H1 (cell line): ENCODE measurements around the gene CRHR2. TPM values are rescaled to one million over a fixed set of nuclear protein-coding genes. Genes with fewer than 3 reads are reported as not detected.

Experiments
- CTCF ChIA-PET: fragments of 300-600 bp; sonication (Branson Sonifier 250); formaldehyde crosslinking; loops from one replicate; lab custom pipeline; 2021; ENCODE audit not compliant: partially characterized antibody; lab: Charles Lee
- POLR2A ChIA-PET: fragments of 300-600 bp; sonication (Branson Sonifier 250); formaldehyde crosslinking; loops from one replicate; lab custom pipeline; 2021; ENCODE audit warnings: inconsistent platforms; ENCODE audit not compliant: partially characterized antibody; lab: Charles Lee
- DNase-seq, 2 experiments: peaks; one replicate each; pipeline versions ENCODE4 v3.0.0 to v3.0.0-alpha.2; 2010 to 2022; ENCODE audit warnings: low spot score in 2 of 2, low read depth in 1 of 2, mixed read lengths in 1 of 2
- FAIRE-seq: peaks from 2 replicates; lab custom pipeline; 2011; peaks lifted over from hg19 to GRCh38; lab: Jason Lieb, UNC
- H2AFZ ChIP-seq: 2 replicates; pipeline ENCODE4 v1.8.1; 2012; ENCODE audit warnings: low read length, inconsistent platforms
- H2AK5ac ChIP-seq: 2 replicates; pipeline ENCODE4 v1.6.1; 2013; ENCODE audit warnings: low read depth, low read length
- H2BK120ac ChIP-seq: replicated peaks from 2 replicates; pipeline ENCODE3; 2013; ENCODE audit warnings: low read depth, low read length, inconsistent platforms
- H2BK12ac ChIP-seq: 2 replicates; pipeline ENCODE4 v1.6.1; 2013; ENCODE audit warnings: low read depth, low read length
- H2BK15ac ChIP-seq: 2 replicates; pipeline ENCODE4 v1.6.1; 2013; ENCODE audit warnings: low read length
- H2BK20ac ChIP-seq: 2 replicates; pipeline ENCODE4 v1.6.1; 2013; ENCODE audit warnings: low read length
- H2BK5ac ChIP-seq: 2 replicates; pipeline ENCODE4 v1.6.1; 2013; ENCODE audit warnings: low read depth, low read length
- H3K14ac ChIP-seq: 2 replicates; pipeline ENCODE4 v1.6.1; 2013; ENCODE audit warnings: inconsistent platforms; ENCODE audit not compliant: insufficient read length
- H3K18ac ChIP-seq: 2 replicates; pipeline ENCODE4 v1.6.1; 2013; ENCODE audit warnings: low read length; ENCODE audit errors: extremely low read depth
- H3K23ac ChIP-seq: 2 replicates; pipeline ENCODE4 v1.6.1; 2013; ENCODE audit warnings: inconsistent platforms; ENCODE audit not compliant: insufficient read length
- H3K23me2 ChIP-seq: 2 replicates; pipeline ENCODE4 v1.6.1; 2013; ENCODE audit warnings: low read depth, low read length
- H3K27ac ChIP-seq: 2 replicates; pipeline ENCODE4 v1.6.1; 2011; ENCODE audit warnings: low read depth, low read length, inconsistent platforms
- H3K27me3 ChIP-seq, 4 experiments: replicated peaks in 1 of 4; 1 replicate in 1 of 4; 2 replicates in 3 of 4; pipeline versions ENCODE4 v1.6.1 to v1.8.1; 2011 to 2013; ENCODE audit warnings: low read length in 3 of 4, mild to moderate bottlenecking in 3 of 4, inconsistent platforms in 2 of 4, mixed read lengths in 2 of 4, moderate library complexity in 1 of 4; ENCODE audit not compliant: control insufficient read depth in 3 of 4, insufficient read depth in 3 of 4; ENCODE audit errors: extremely low read depth in 1 of 4
- H3K36me3 ChIP-seq, 4 experiments: 2 replicates each; pipeline versions ENCODE4 v1.6.1 to v1.8.1; 2011 to 2013; ENCODE audit warnings: mild to moderate bottlenecking in 4 of 4, low read length in 3 of 4, moderate library complexity in 2 of 4, control low read depth in 1 of 4, inconsistent platforms in 1 of 4; ENCODE audit not compliant: insufficient read depth in 4 of 4, control insufficient read depth in 2 of 4
- H3K4ac ChIP-seq: replicated peaks from 2 replicates; pipeline ENCODE3; 2013; ENCODE audit warnings: low read length, low read depth, mixed read lengths, inconsistent platforms; ENCODE audit not compliant: insufficient read length
- H3K4me1 ChIP-seq, 4 experiments: replicated peaks in 1 of 4; 1 replicate in 1 of 4; 2 replicates in 3 of 4; pipeline versions ENCODE4 v1.6.1 to v1.8.1; 2011 to 2013; ENCODE audit warnings: low read length in 3 of 4, inconsistent platforms in 2 of 4, mixed read lengths in 1 of 4; ENCODE audit not compliant: insufficient read depth in 4 of 4, control insufficient read depth in 3 of 4
- H3K4me2 ChIP-seq, 2 experiments: 2 replicates each; pipeline versions ENCODE4 v1.6.1 to v1.8.1; 2011 to 2013; ENCODE audit warnings: low read depth in 2 of 2, low read length in 2 of 2, control low read depth in 1 of 2, inconsistent platforms in 1 of 2, mild to moderate bottlenecking in 1 of 2; ENCODE audit not compliant: insufficient read depth in 1 of 2
- H3K4me3 ChIP-seq, 4 experiments: fragments of 200-600, 300-600 bp in 1 of 4; sonication (generic), shearing (Covaris generic), sonication (Bioruptor Twin) in 1 of 4; 2 replicates each; pipeline versions ENCODE4 v1.5.1 to v1.8.1; 2011 to 2016; ENCODE audit warnings: low read length in 4 of 4, low read depth in 3 of 4, control low read depth in 2 of 4, inconsistent platforms in 2 of 4, mild to moderate bottlenecking in 2 of 4, mixed read lengths in 1 of 4, moderate library complexity in 1 of 4; ENCODE audit not compliant: insufficient read depth in 2 of 4; ENCODE audit errors: extremely low read depth in 1 of 4
- H3K56ac ChIP-seq: replicated peaks from 2 replicates; pipeline ENCODE3; 2013; ENCODE audit warnings: low read depth, mild to moderate bottlenecking, mixed read lengths, low read length, inconsistent platforms; ENCODE audit not compliant: insufficient read length
- H3K79me1 ChIP-seq: 2 replicates; pipeline ENCODE4 v1.6.1; 2013; ENCODE audit warnings: low read depth, low read length, control low read depth
- H3K79me2 ChIP-seq, 2 experiments: 2 replicates each; pipeline versions ENCODE4 v1.6.1 to v1.8.1; 2012 to 2013; ENCODE audit warnings: low read length in 2 of 2, mild to moderate bottlenecking in 2 of 2, inconsistent platforms in 1 of 2; ENCODE audit not compliant: insufficient read depth in 2 of 2, control insufficient read depth in 1 of 2
- H3K9ac ChIP-seq, 4 experiments: replicated peaks in 1 of 4; 1 replicate in 1 of 4; 2 replicates in 3 of 4; pipeline versions ENCODE4 v1.6.1 to v1.8.1; 2011 to 2013; ENCODE audit warnings: low read depth in 3 of 4, low read length in 3 of 4, control low read depth in 2 of 4, mild to moderate bottlenecking in 2 of 4, moderate library complexity in 2 of 4, inconsistent platforms in 1 of 4; ENCODE audit errors: extremely low read depth in 1 of 4
- H3K9me3 ChIP-seq, 2 experiments: 2 replicates each; pipeline versions ENCODE4 v1.6.1 to v1.8.1; 2012 to 2013; ENCODE audit warnings: mild to moderate bottlenecking in 2 of 2, moderate library complexity in 2 of 2, control low read depth in 1 of 2, inconsistent platforms in 1 of 2, low read depth in 1 of 2, low read length in 1 of 2, mixed read lengths in 1 of 2; ENCODE audit not compliant: insufficient read depth in 2 of 2
- H4K20me1 ChIP-seq, 2 experiments: replicated peaks in 1 of 2; 2 replicates each; pipeline versions ENCODE3 to v1.8.1; 2011 to 2013; ENCODE audit warnings: inconsistent platforms in 2 of 2, low read length in 2 of 2, mild to moderate bottlenecking in 1 of 2; ENCODE audit not compliant: insufficient read depth in 2 of 2, control insufficient read depth in 1 of 2
- H4K5ac ChIP-seq: 2 replicates; pipeline ENCODE4 v1.6.1; 2013; ENCODE audit warnings: low read length, low read depth, mixed read lengths, inconsistent platforms; ENCODE audit not compliant: insufficient read length
- H4K8ac ChIP-seq: 2 replicates; pipeline ENCODE4 v1.8.0; 2013; ENCODE audit warnings: mild to moderate bottlenecking, moderate library complexity, low read length, inconsistent platforms; ENCODE audit not compliant: insufficient read depth; ENCODE audit errors: extremely low read depth
- H4K91ac ChIP-seq: replicated peaks from 2 replicates; pipeline ENCODE3; 2013; ENCODE audit warnings: low read length, mixed read lengths, inconsistent platforms; ENCODE audit not compliant: insufficient read length
- ASH2L ChIP-seq: fragments of 200-600, 300-600 bp; sonication (generic); IDR thresholded peaks from one replicate; pipeline ENCODE4 v1.7.1; 2017; ENCODE audit warnings: low read length
- ATF2 ChIP-seq: IDR thresholded peaks from 2 replicates; pipeline ENCODE4 v1.6.1; 2012; ENCODE audit warnings: low read length, inconsistent platforms
- CHD2 ChIP-seq: IDR thresholded peaks from 2 replicates; pipeline ENCODE4 v1.6.1; 2012; ENCODE audit warnings: low read length, improper control_type of control experiment
- JUN ChIP-seq: IDR thresholded peaks from 2 replicates; pipeline ENCODE4 v1.6.1; 2011; ENCODE audit warnings: low read depth, mild to moderate bottlenecking, improper control_type of control experiment, low read length
- RAD21 ChIP-seq, 2 experiments: IDR thresholded peaks in 1 of 2; conservative IDR thresholded peaks in 1 of 2; 2 replicates each; pipeline ENCODE4 v1.6.1; 2011; ENCODE audit warnings: low read depth in 2 of 2, low read length in 2 of 2, improper control_type of control experiment in 1 of 2, inconsistent platforms in 1 of 2, mild to moderate bottlenecking in 1 of 2, moderate library complexity in 1 of 2
- RNF2 ChIP-seq: fragments of 200-900, 300-1000 bp; sonication (generic); IDR thresholded peaks from 2 replicates; pipeline ENCODE4 v1.7.1; 2016; ENCODE audit warnings: borderline replicate concordance, low read depth, mild to moderate bottlenecking, antibody characterized with exemption, low read length; ENCODE audit not compliant: poor library complexity, severe bottlenecking; ENCODE audit errors: missing control alignments
- SAP30 ChIP-seq: fragments of 300-600 bp; sonication (generic); IDR thresholded peaks from 2 replicates; pipeline ENCODE4 v1.7.1; 2012; ENCODE audit warnings: low read length, moderate library complexity, mild to moderate bottlenecking, inconsistent platforms; ENCODE audit not compliant: insufficient read depth, insufficient replicate concordance
- SP2 ChIP-seq: IDR thresholded peaks from 2 replicates; pipeline ENCODE4 v1.6.1; 2012; ENCODE audit warnings: mild to moderate bottlenecking, low read length, inconsistent platforms
- ZNF274 ChIP-seq: IDR thresholded peaks from 2 replicates; pipeline ENCODE4 v1.7.0; 2012; ENCODE audit warnings: low read length, borderline replicate concordance; ENCODE audit errors: extremely low read depth
- WGBS, 2 experiments: shearing (Covaris generic) in 1 of 2; methylation state at CpG; one replicate each; pipeline versions ENCODE4 v1.1.6 to v1.1.7; 2013 to 2015; ENCODE audit warnings: low lambda C conversion rate in 2 of 2, mixed read lengths in 2 of 2, inconsistent platforms in 1 of 2, low coverage in 1 of 2, missing lambda C conversion rate in 1 of 2; ENCODE audit not compliant: insufficient replicate concordance in 2 of 2, insufficient coverage in 1 of 2, insufficient read length in 1 of 2; ENCODE audit errors: extremely low coverage in 1 of 2, missing lambda C conversion rate in 1 of 2; 5-methylcytosine and 5-hydroxymethylcytosine counted together
- polyA plus RNA-seq, 7 experiments: library from polyadenylated mRNA; depleted of rRNA in 3 of 7; stranded (reverse) in 5 of 7; unstranded in 2 of 7; fragments of >200 nt in 5 of 7; fragments of 200-250 nt in 2 of 7; gene quantifications; 1 replicate in 5 of 7; 2 replicates in 1 of 7; 4 replicates in 1 of 7; pipeline versions ENCODE4 v1.2.1 to v1.2.3, GENCODE V29; 2011 to 2013; ENCODE audit warnings: missing spikeins in 2 of 7, mixed read lengths in 2 of 7
- total RNA-seq: library from RNA; stranded (reverse); fragmentation: NEBNext Ultra II Directional; extraction: Animal tissue kit (Norgen Biotek cat#: 25700); gene quantifications from 2 replicates; pipeline ENCODE4 v1.2.1, GENCODE V29; 2021

CRHR2 gene
- total and polyA plus RNA-seq, 2 of the 8 experiments (the other 6 are each of a cell fraction or from before 2014, with no cell fraction given) = 0.37 to 1.3 TPM

- CTCF ChIA-PET = interaction anchor here (0.8 to 1.3 kb wide), 3 partner anchors 10 to 85 kb away, joined by 3 to 6 read pairs (median 3); no protein-coding TSS in a partner anchor
- no peak overlapping the region for H2BK120ac ChIP-seq
- no peak for DNase-seq
- TF ChIP-seq ZNF274 (no peak), JUN (no peak), ASH2L (no peak), CHD2 (no peak), SP2 (no peak), SAP30 (no peak), RNF2 (no peak), ATF2 (no peak), RAD21 (IDR thresholded peaks at IDR 0.05 in 1 of 2, conservative IDR thresholded peaks at IDR 0.05 in 1 of 2; ENCODE audit: low read depth in 2 of 2, low read length in 2 of 2) (no peak)
These were observed 33.3 kb downstream of the CRHR2 start for GRCh38 chr7:30648744-30649540.

More at GRCh38 chr7:30648744-30649540, 33.3 kb downstream of the CRHR2 start:
- Histone ChIP-seq H4K20me1 (peaks cover 8 to 12% of the 10 kb centered on the region in 2 experiments), H3K14ac (no peak overlapping the region), H3K79me2 (peaks cover 0 to 3% of the 10 kb centered on the region in 2 experiments; a peak in 1 of 4 replicates), H4K91ac (no peak overlapping the region), H3K56ac (no peak overlapping the region), H3K27me3 (no peaks in the 10 kb centered on the region), H2AFZ (no peak overlapping the region), H2AK5ac (no peak overlapping the region), H3K79me1 (peaks cover 2% of the 10 kb centered on the region; the same call in 1 of the 2 replicates), H3K23me2 (no peaks in the 10 kb centered on the region; the same call in 1 of the 2 replicates), H3K4me2 (no peak overlapping the region), H3K27ac (no peak overlapping the region), H3K18ac (no peak overlapping the region), H4K8ac (no peak overlapping the region; the same call in 1 of the 2 replicates), H3K4me3 (no peak overlapping the region), H4K5ac (no peak overlapping the region), H2BK20ac (no peak overlapping the region), H2BK5ac (no peak overlapping the region), H3K4ac (no peak overlapping the region), H3K23ac (no peak overlapping the region), H2BK15ac (no peak overlapping the region), H3K36me3 (peaks cover 0 to 5% (median 2%) of the 10 kb centered on the region in 4 experiments; a peak in 3 of 8 replicates), H2BK12ac (no peak overlapping the region), H3K4me1 (peaks cover 0 to 3% (median 2%) of the 10 kb centered on the region in 4 experiments; a peak in 4 of 7 replicates), H3K9ac (no peak overlapping the region), H3K9me3 (no peaks in the 10 kb centered on the region)
- WGBS, 2 experiments = 88% methylated on average over 15 of the region's 15 CpGs; no CpG with 5 or more reads in 1 of the 2 experiments
- POLR2A ChIA-PET = interaction anchor here (1.3 to 1.4 kb wide), 2 partner anchors 14 to 30 kb away, joined by 3 read pairs; no protein-coding TSS in a partner anchor
- no peak for FAIRE-seq
